DOHH2 (cell line): ENCODE measurements around the gene RIN3.

Experiments
- H3F3A ChIP-seq: fragments of 200-600 bp; sonication (generic), shearing (Covaris generic); 2 replicates; pipeline ENCODE4 v1.6.0; 2016; ENCODE audit warnings: antibody characterized with exemption, mild to moderate bottlenecking; ENCODE audit not compliant: control insufficient read depth, insufficient read depth
- H3K27ac ChIP-seq: fragments of 200-600 bp; sonication (generic); 2 replicates; pipeline ENCODE4 v1.5.1; 2014; ENCODE audit warnings: low read depth, mild to moderate bottlenecking, low read length, moderate library complexity
- H3K27me3 ChIP-seq: fragments of 200-600 bp; sonication (generic); 2 replicates; pipeline ENCODE4 v1.6.1; 2014; ENCODE audit warnings: mild to moderate bottlenecking, low read length, mixed read lengths; ENCODE audit not compliant: control insufficient read depth
- H3K36me3 ChIP-seq: fragments of 200-600 bp; sonication (generic); 2 replicates; pipeline ENCODE4 v1.6.1; 2014; ENCODE audit warnings: mild to moderate bottlenecking, low read length, moderate library complexity, mixed read lengths; ENCODE audit not compliant: control insufficient read depth
- H3K4me1 ChIP-seq: fragments of 200-600 bp; sonication (generic); 2 replicates; pipeline ENCODE4 v1.6.1; 2014; ENCODE audit warnings: mild to moderate bottlenecking, low read length, mixed read lengths; ENCODE audit not compliant: control insufficient read depth
- H3K4me2 ChIP-seq: fragments of 200-600 bp; sonication (generic); 2 replicates; pipeline ENCODE4 v1.6.0; 2014; ENCODE audit warnings: mild to moderate bottlenecking, low read length, moderate library complexity
- H3K4me3 ChIP-seq: fragments of 200-600 bp; sonication (generic); 2 replicates; pipeline ENCODE4 v1.5.1; 2014; ENCODE audit warnings: mild to moderate bottlenecking, low read length, mixed read lengths
- H3K79me2 ChIP-seq: fragments of 200-600 bp; sonication (generic); 2 replicates; pipeline ENCODE4 v1.6.1; 2014; ENCODE audit warnings: mild to moderate bottlenecking, low read length, mixed read lengths; ENCODE audit not compliant: control insufficient read depth
- H3K9me2 ChIP-seq: fragments of 200-600 bp; sonication (generic); replicated peaks from 2 replicates; pipeline ENCODE4 v1.6.1; 2014; ENCODE audit warnings: mild to moderate bottlenecking, low read length, mixed read lengths; ENCODE audit not compliant: control insufficient read depth
- H3K9me3 ChIP-seq: fragments of 200-600 bp; sonication (generic); 2 replicates; pipeline ENCODE4 v1.6.1; 2014; ENCODE audit warnings: antibody characterized with exemption, low read length, mixed read lengths; ENCODE audit not compliant: control insufficient read depth, insufficient read depth
- H4K20me1 ChIP-seq: fragments of 200-600 bp; sonication (generic); 2 replicates; pipeline ENCODE4 v1.6.0; 2014; ENCODE audit warnings: low read depth, mild to moderate bottlenecking, antibody characterized with exemption, low read length, moderate library complexity; ENCODE audit not compliant: control insufficient read depth, insufficient read depth
- CTCF ChIP-seq: fragments of 200-600 bp; sonication (generic); IDR thresholded peaks from one replicate; pipeline ENCODE4 v1.5.1; 2014; ENCODE audit warnings: antibody characterized with exemption, mild to moderate bottlenecking, low read depth, low read length; ENCODE audit not compliant: poor library complexity, severe bottlenecking
- EZH2phosphoT487 ChIP-seq: fragments of 200-600 bp; sonication (generic); IDR thresholded peaks from 2 replicates; pipeline ENCODE4 v1.6.1; 2017; ENCODE audit warnings: borderline replicate concordance, mild to moderate bottlenecking, antibody characterized with exemption, low read length, moderate library complexity, mixed read lengths

The RIN3 gene

GRCh38 chr14:92500491-92500941, 13.1 kb upstream of the RIN3 start:
- Histone ChIP-seq H3K36me3 (no peaks in the 10 kb centered on the region), H3K4me1 (no peaks in the 10 kb centered on the region), H3K79me2 (no peaks in the 10 kb centered on the region), H3K4me2 (no peak overlapping the region), H3K9me3 (no peaks in the 10 kb centered on the region), H3K9me2 (no peaks in the 10 kb centered on the region), H4K20me1 (no peaks in the 10 kb centered on the region), H3K27ac (no peak overlapping the region), H3F3A (no peaks in the 10 kb centered on the region), H3K27me3 (no peaks in the 10 kb centered on the region; the same call in 1 of the 2 replicates), H3K4me3 (no peak overlapping the region)
- no peak for TF ChIP-seq EZH2phosphoT487
- no peak for TF ChIP-seq CTCF

- H3K9me3 ChIP-seq, result no peaks in the 10 kb centered on the region
- H3K27me3 ChIP-seq, result no peaks in the 10 kb centered on the region; the same call in 1 of the 2 replicates
- peaks cover 9% of the 10 kb centered on the region for H3K4me1 ChIP-seq
- TF ChIP-seq EZH2phosphoT487 (no peak), CTCF (no peak)
- no peak overlapping the region for H3K27ac ChIP-seq
- H3F3A ChIP-seq, result peaks cover under 1% of the 10 kb centered on the region; the same call in 1 of the 2 replicates
- H4K20me1 ChIP-seq, result no peaks in the 10 kb centered on the region
- H3K79me2 ChIP-seq, result no peaks in the 10 kb centered on the region
- no peak overlapping the region for H3K4me3 ChIP-seq
- H3K9me2 ChIP-seq, result no peaks in the 10 kb centered on the region
- no peak overlapping the region for H3K4me2 ChIP-seq
- no peaks in the 10 kb centered on the region for H3K36me3 ChIP-seq
Measured at GRCh38 chr14:92501891-92502351, 11.7 kb upstream of the RIN3 start.

GRCh38 chr14:92502541-92503286, 10.9 kb upstream of the RIN3 start:
- no peaks in the 10 kb centered on the region for H4K20me1 ChIP-seq
- H3K27me3 ChIP-seq, result no peaks in the 10 kb centered on the region; the same call in 1 of the 2 replicates
- no peak overlapping the region for H3K27ac ChIP-seq
- no peaks in the 10 kb centered on the region for H3K9me2 ChIP-seq
- H3K79me2 ChIP-seq, result no peaks in the 10 kb centered on the region
- no peaks in the 10 kb centered on the region for H3K9me3 ChIP-seq
- no peak for TF ChIP-seq CTCF
- no peak for TF ChIP-seq EZH2phosphoT487
- no peaks in the 10 kb centered on the region for H3K36me3 ChIP-seq
- H3K4me2 ChIP-seq, result no peak overlapping the region
- H3F3A ChIP-seq, result peaks cover 3% of the 10 kb centered on the region; the same call in 1 of the 2 replicates
- peaks cover 17% of the 10 kb centered on the region for H3K4me1 ChIP-seq
- no peak overlapping the region for H3K4me3 ChIP-seq
